H9 (cell line): Measurements from ENCODE around the gene CERCAM. TPM values are rescaled to one million over a fixed set of nuclear protein-coding genes. Genes with fewer than 3 reads are reported as not detected.

ENCODE experiments used
- DNase-seq: peaks from one replicate; pipeline ENCODE4 v3.0.0-alpha.2; 2017
- H2AFZ ChIP-seq: one replicate; pipeline ENCODE4 v1.6.1; 2013; ENCODE audit warnings: mild to moderate bottlenecking, low read length, control low read depth, moderate library complexity
- H2AK5ac ChIP-seq: 2 replicates; pipeline ENCODE4 v1.6.1; 2013; ENCODE audit warnings: low read length, control low read depth, mixed read lengths; ENCODE audit not compliant: insufficient read length
- H2BK120ac ChIP-seq: one replicate; pipeline ENCODE4 v1.6.1; 2013; ENCODE audit warnings: low read depth, mild to moderate bottlenecking, low read length, control low read depth, inconsistent platforms; ENCODE audit not compliant: poor library complexity, severe bottlenecking
- H2BK12ac ChIP-seq: 2 replicates; pipeline ENCODE4 v1.6.1; 2013; ENCODE audit warnings: low read length, control low read depth, mixed read lengths, low read depth; ENCODE audit not compliant: insufficient read length
- H2BK15ac ChIP-seq: 2 replicates; pipeline ENCODE4 v1.6.1; 2013; ENCODE audit warnings: low read depth, low read length, control low read depth
- H2BK20ac ChIP-seq: one replicate; pipeline ENCODE4 v1.6.1; 2013; ENCODE audit warnings: low read depth, mild to moderate bottlenecking, low read length, control low read depth, inconsistent platforms; ENCODE audit not compliant: poor library complexity, severe bottlenecking
- H2BK5ac ChIP-seq: 2 replicates; pipeline ENCODE4 v1.6.1; 2013; ENCODE audit warnings: low read length, control low read depth, mixed read lengths; ENCODE audit not compliant: insufficient read length
- H3K14ac ChIP-seq: 2 replicates; pipeline ENCODE4 v1.6.1; 2013; ENCODE audit warnings: low read length, control low read depth; ENCODE audit not compliant: insufficient read depth
- H3K18ac ChIP-seq: 2 replicates; pipeline ENCODE4 v1.6.1; 2013; ENCODE audit warnings: low read depth, mild to moderate bottlenecking, mixed read lengths, low read length, control low read depth; ENCODE audit not compliant: insufficient read length
- H3K23ac ChIP-seq: 2 replicates; pipeline ENCODE4 v1.6.1; 2013; ENCODE audit warnings: low read length, control low read depth, mixed read lengths, low read depth; ENCODE audit not compliant: insufficient read length
- H3K23me2 ChIP-seq: 2 replicates; pipeline ENCODE4 v1.6.1; 2013; ENCODE audit warnings: low read depth, mild to moderate bottlenecking, mixed read lengths, low read length, control low read depth; ENCODE audit not compliant: insufficient read length, poor library complexity, severe bottlenecking
- H3K27ac ChIP-seq: 2 replicates; pipeline ENCODE4 v1.5.1; 2013; ENCODE audit warnings: low read length, control low read depth, mixed read lengths, low read depth; ENCODE audit not compliant: insufficient read length
- H3K27me3 ChIP-seq: 2 replicates; pipeline ENCODE4 v1.6.1; 2013; ENCODE audit warnings: low read length, control low read depth, inconsistent platforms; ENCODE audit not compliant: insufficient read depth
- H3K4ac ChIP-seq: 2 replicates; pipeline ENCODE4 v1.6.1; 2013; ENCODE audit warnings: low read depth, mild to moderate bottlenecking, control low read depth, inconsistent platforms, low read length, moderate library complexity
- H3K4me1 ChIP-seq: 2 replicates; pipeline ENCODE4 v1.6.1; 2013; ENCODE audit warnings: low read length, control low read depth, inconsistent platforms; ENCODE audit not compliant: insufficient read depth
- H3K4me2 ChIP-seq: 2 replicates; pipeline ENCODE4 v1.6.1; 2013; ENCODE audit warnings: low read length, control low read depth, mixed read lengths; ENCODE audit not compliant: insufficient read length, insufficient read depth
- H3K56ac ChIP-seq: 2 replicates; pipeline ENCODE4 v1.6.1; 2013; ENCODE audit warnings: low read depth, mild to moderate bottlenecking, mixed read lengths, low read length, control low read depth; ENCODE audit not compliant: insufficient read length
- H3K79me1 ChIP-seq: 2 replicates; pipeline ENCODE4 v1.6.1; 2013; ENCODE audit warnings: low read depth, mild to moderate bottlenecking, moderate library complexity, low read length, control low read depth, inconsistent platforms; ENCODE audit not compliant: insufficient read depth, poor library complexity, severe bottlenecking
- H3K79me2 ChIP-seq: 2 replicates; pipeline ENCODE4 v1.6.1; 2013; ENCODE audit warnings: low read length, control low read depth, inconsistent platforms; ENCODE audit not compliant: insufficient read depth
- H3K9ac ChIP-seq: 2 replicates; pipeline ENCODE4 v1.6.1; 2013; ENCODE audit warnings: low read length, control low read depth, mixed read lengths; ENCODE audit not compliant: insufficient read length; ENCODE audit errors: extremely low read depth
- H3K9me3 ChIP-seq: one replicate; pipeline ENCODE4 v1.6.1; 2013; ENCODE audit warnings: low read depth, low read length, inconsistent platforms; ENCODE audit not compliant: control insufficient read depth
- H3T11ph ChIP-seq: one replicate; pipeline ENCODE4 v1.6.1; 2013; ENCODE audit warnings: mild to moderate bottlenecking, low read length, control low read depth, inconsistent platforms
- H4K20me1 ChIP-seq: one replicate; pipeline ENCODE4 v1.6.1; 2013; ENCODE audit not compliant: control insufficient read depth, insufficient read length, insufficient read depth
- H4K5ac ChIP-seq: 2 replicates; pipeline ENCODE4 v1.6.1; 2013; ENCODE audit warnings: low read depth, mild to moderate bottlenecking, mixed read lengths, low read length, control low read depth; ENCODE audit not compliant: insufficient read length
- H4K8ac ChIP-seq: replicated peaks from 2 replicates; pipeline ENCODE4 v1.6.1; 2013; ENCODE audit warnings: low read length, control low read depth, mixed read lengths, low read depth; ENCODE audit not compliant: insufficient read length
- H4K91ac ChIP-seq: 2 replicates; pipeline ENCODE4 v1.6.1; 2013; ENCODE audit warnings: low read depth, mild to moderate bottlenecking, moderate library complexity, mixed read lengths, low read length, control low read depth; ENCODE audit not compliant: insufficient read length
- H3K27ac Mint-ChIP-seq, 3 experiments: 2 replicates in 2 of 3; 3 replicates in 1 of 3; pipeline ENCODE4 v1.8.0; 2020 to 2021; ENCODE audit warnings: mixed read lengths in 3 of 3, mild to moderate bottlenecking in 1 of 3, moderate library complexity in 1 of 3
- H3K27me3 Mint-ChIP-seq: 2 replicates; pipeline ENCODE4 v1.8.0; 2021; ENCODE audit warnings: low read depth, mild to moderate bottlenecking, moderate library complexity, mixed read lengths
- H3K36me3 Mint-ChIP-seq, 3 experiments: 2 replicates in 2 of 3; 3 replicates in 1 of 3; pipeline ENCODE4 v1.8.0; 2020 to 2021; ENCODE audit warnings: low read depth in 3 of 3, mixed read lengths in 3 of 3; ENCODE audit not compliant: insufficient read depth in 1 of 3
- H3K4me1 Mint-ChIP-seq, 2 experiments: 2 replicates each; pipeline ENCODE4 v1.8.0; 2020; ENCODE audit warnings: mixed read lengths in 2 of 2
- H3K4me3 Mint-ChIP-seq, 2 experiments: 2 replicates in 1 of 2; 3 replicates in 1 of 2; pipeline ENCODE4 v1.8.0; 2020 to 2021; ENCODE audit warnings: mild to moderate bottlenecking in 2 of 2, mixed read lengths in 2 of 2, moderate library complexity in 1 of 2
- H3K9me3 Mint-ChIP-seq, 2 experiments: 2 replicates in 1 of 2; 3 replicates in 1 of 2; pipeline ENCODE4 v1.8.0; 2020; ENCODE audit warnings: mild to moderate bottlenecking in 2 of 2, mixed read lengths in 2 of 2, moderate library complexity in 1 of 2
- CTCF ChIP-seq: fragments of 200-600 bp; sonication (generic); conservative IDR thresholded peaks from 3 replicates; pipeline ENCODE4 v1.8.0; 2021; ENCODE audit warnings: antibody characterized with exemption, mild to moderate bottlenecking
- WGBS: extraction: QIAGEN DNeasy Blood & Tissue Kit; methylation state at CpG from one replicate; pipeline ENCODE4 v1.1.7; 2013; ENCODE audit warnings: missing lambda C conversion rate, low lambda C conversion rate, mixed read lengths; ENCODE audit not compliant: insufficient read length; ENCODE audit errors: extremely low coverage; 5-methylcytosine and 5-hydroxymethylcytosine counted together
- total RNA-seq: library from RNA; stranded (reverse); gene quantifications from 2 replicates; pipeline ENCODE4 v1.2.1, GENCODE V29; 2021

The CERCAM gene
- total RNA-seq, 1 experiment from 2014 or later, result 5.4 TPM

- Histone ChIP-seq H3K9me3 (no peaks in the 10 kb centered on the region), H2AK5ac (no peak overlapping the region), H3K14ac (no peak overlapping the region), H3K79me2 (no peaks in the 10 kb centered on the region), H2BK20ac (no peak overlapping the region), H3T11ph (no peak overlapping the region), H3K27ac (no peak overlapping the region), H3K4me1 (no peaks in the 10 kb centered on the region), H2BK12ac (no peak overlapping the region), H3K9ac (no peak overlapping the region), H3K4me2 (no peak overlapping the region), H3K18ac (no peak overlapping the region), H3K23ac (no peak overlapping the region), H4K5ac (no peak overlapping the region), H3K27me3 (peaks cover 67% of the 10 kb centered on the region), H4K8ac (no peak overlapping the region), H3K23me2 (no peaks in the 10 kb centered on the region), H4K20me1 (no peaks in the 10 kb centered on the region), H4K91ac (no peak overlapping the region), H3K4ac (no peak overlapping the region), H3K79me1 (no peaks in the 10 kb centered on the region), H3K56ac (no peak overlapping the region), H2BK120ac (no peak overlapping the region), H2BK5ac (no peak overlapping the region), H2BK15ac (no peak overlapping the region), H2AFZ (no peak overlapping the region)
- no peak for TF ChIP-seq CTCF
- Mint-ChIP-seq H3K27me3 (peaks cover 99% of the 10 kb centered on the region), H3K9me3 (peaks cover 0 to 3% of the 10 kb centered on the region in 2 experiments; a peak in 2 of 5 replicates), H3K36me3 (no peaks in the 10 kb centered on the region; a peak in 1 of 7 replicates), H3K27ac (no peak overlapping the region), H3K4me1 (peaks cover 26% of the 10 kb centered on the region in 2 experiments), H3K4me3 (no peak overlapping the region)
- no CpG with 5 or more reads among the region's 5 CpGs for WGBS
- no peak for DNase-seq
These were observed 16.1 kb upstream of the CERCAM start for GRCh38 chr9:128404560-128404959.
